ENCODE data around the gene RAB23. TPM values are rescaled to one million over a fixed set of nuclear protein-coding genes. Genes with fewer than 3 reads are reported as not detected.

The RAB23 gene
- total and polyA plus RNA-seq, 9 of the 15 experiments (the other 6 are each of a cell fraction or from before 2014, with no cell fraction given), result 3.4 to 18.0 (median 9.4) TPM

GRCh38 chr6:57172136-57173055, 49.7 kb downstream of the RAB23 start, which contains the start of gene BAG2 (continued):
- TF ChIP-seq HMG20A (CRISPR knock-in tag; conservative IDR thresholded peaks at IDR 0.05), result no peak
- peak; percentile 86; the same call in 1 of the 2 replicates for TF ChIP-seq HMGXB4 (CRISPR knock-in tag; IDR thresholded peaks at IDR 0.05)
- peak; percentile 99 for TF ChIP-seq PRDM10 (IDR thresholded peaks at IDR 0.05; ENCODE audit: partially characterized antibody)
- no peak for TF ChIP-seq ZNF76 (CRISPR knock-in tag; IDR thresholded peaks at IDR 0.05; ENCODE audit: borderline replicate concordance)
- peak; percentile 46; the same call in 1 of the 2 replicates for TF ChIP-seq SIN3B (IDR thresholded peaks at IDR 0.05; ENCODE audit: low read depth)
- TF ChIP-seq NR2C1 (IDR thresholded peaks at IDR 0.05), result no peak
- no peak for TF ChIP-seq NR2C1 (tag; IDR thresholded peaks at IDR 0.05)
- TF ChIP-seq RBM22 (IDR thresholded peaks at IDR 0.05; ENCODE audit: low read depth, low read length, poor library complexity, severe bottlenecking), result peak; percentile 94
- no peak; the same call in 1 of the 2 replicates for TF ChIP-seq HCFC1 (IDR thresholded peaks at IDR 0.05; ENCODE audit: low read depth, low read length)
- TF ChIP-seq JUNB (CRISPR knock-in tag; conservative IDR thresholded peaks at IDR 0.05), result no peak
- no peak for TF ChIP-seq GTF2A2 (tag; IDR thresholded peaks at IDR 0.05)
- TF ChIP-seq DEAF1 (CRISPR knock-in tag; IDR thresholded peaks at IDR 0.05), result peak; percentile 21; the same call in 1 of the 2 replicates
- peak; percentile 43; the same call in 1 of the 2 replicates for TF ChIP-seq ZNF609 (CRISPR knock-in tag; IDR thresholded peaks at IDR 0.05; ENCODE audit: borderline replicate concordance)
- peak; percentile 72 for TF ChIP-seq MAX (CRISPR knock-in tag; IDR thresholded peaks at IDR 0.05)

Measured in K562 (cell line).